Measurements from ENCODE around the gene ACADVL. TPM values are rescaled to one million over a fixed set of nuclear protein-coding genes. Genes with fewer than 3 reads are reported as not detected.

The ACADVL gene
- total RNA-seq, 4 donors from 2014 or later = 677 to 996 (median 722) TPM

- no peak for DNase-seq (ENCODE audit: low spot score)
- no peak for ATAC-seq (ENCODE audit: low FRiP score)
- TF ChIP-seq, protein P1, sequence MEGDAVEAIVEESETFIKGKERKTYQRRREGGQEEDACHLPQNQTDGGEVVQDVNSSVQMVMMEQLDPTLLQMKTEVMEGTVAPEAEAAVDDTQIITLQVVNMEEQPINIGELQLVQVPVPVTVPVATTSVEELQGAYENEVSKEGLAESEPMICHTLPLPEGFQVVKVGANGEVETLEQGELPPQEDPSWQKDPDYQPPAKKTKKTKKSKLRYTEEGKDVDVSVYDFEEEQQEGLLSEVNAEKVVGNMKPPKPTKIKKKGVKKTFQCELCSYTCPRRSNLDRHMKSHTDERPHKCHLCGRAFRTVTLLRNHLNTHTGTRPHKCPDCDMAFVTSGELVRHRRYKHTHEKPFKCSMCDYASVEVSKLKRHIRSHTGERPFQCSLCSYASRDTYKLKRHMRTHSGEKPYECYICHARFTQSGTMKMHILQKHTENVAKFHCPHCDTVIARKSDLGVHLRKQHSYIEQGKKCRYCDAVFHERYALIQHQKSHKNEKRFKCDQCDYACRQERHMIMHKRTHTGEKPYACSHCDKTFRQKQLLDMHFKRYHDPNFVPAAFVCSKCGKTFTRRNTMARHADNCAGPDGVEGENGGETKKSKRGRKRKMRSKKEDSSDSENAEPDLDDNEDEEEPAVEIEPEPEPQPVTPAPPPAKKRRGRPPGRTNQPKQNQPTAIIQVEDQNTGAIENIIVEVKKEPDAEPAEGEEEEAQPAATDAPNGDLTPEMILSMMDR (IDR thresholded peaks at IDR 0.05) = no peak
Measured at GRCh38 chr17:7184091-7184488, 35.6 kb upstream of the ACADVL start.

DNA sequence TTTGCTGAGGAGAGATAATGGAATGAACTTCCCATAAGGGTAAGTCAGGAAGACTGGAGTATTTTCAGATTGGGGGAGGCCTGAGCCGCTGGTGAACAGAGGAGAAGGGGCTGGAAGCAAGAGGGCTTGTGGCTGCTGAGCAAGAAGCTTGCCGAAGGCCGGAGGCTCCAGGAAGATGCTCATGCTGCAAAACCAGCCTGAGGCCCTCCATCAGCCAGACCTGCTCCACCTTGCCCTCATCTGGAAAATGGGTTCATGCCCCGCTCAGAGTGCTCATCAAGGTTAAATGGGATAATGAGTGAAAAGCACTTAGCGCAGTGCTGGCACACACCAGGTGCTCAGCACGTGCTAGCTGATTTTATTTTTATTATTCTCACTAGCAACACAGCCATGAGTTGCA lies 35.1 kb upstream of the ACADVL start:
- DNase-seq (ENCODE audit: low spot score) = no peak
- no peak for ATAC-seq (ENCODE audit: low FRiP score)
- TF ChIP-seq, protein P1 (IDR thresholded peaks at IDR 0.05) = no peak

- DNase-seq (ENCODE audit: low spot score) (no peak), ATAC-seq (ENCODE audit: low FRiP score) (no peak)
- TF ChIP-seq, protein P1 (IDR thresholded peaks at IDR 0.05) = no peak
Measured at GRCh38 chr17:7186241-7186640, 33.5 kb upstream of the ACADVL start.

- no peak for DNase-seq (ENCODE audit: low spot score)
- ATAC-seq (ENCODE audit: low FRiP score) = no peak
- TF ChIP-seq, protein P1 (IDR thresholded peaks at IDR 0.05) = no peak
Measured at GRCh38 chr17:7190276-7190917, 29.3 kb upstream of the ACADVL start.

GRCh38 chr17:7191069-7191468 lies 28.7 kb upstream of the ACADVL start:
- DNase-seq (ENCODE audit: low spot score) (no peak), ATAC-seq (ENCODE audit: low FRiP score) (no peak)
- TF ChIP-seq, protein P1 (IDR thresholded peaks at IDR 0.05) = no peak

GRCh38 chr17:7191571-7192270 lies 28.0 kb upstream of the ACADVL start:
- TF ChIP-seq, protein P1 (IDR thresholded peaks at IDR 0.05) = no peak
- no peak for ATAC-seq (ENCODE audit: low FRiP score)
- DNase-seq (ENCODE audit: low spot score) = no peak
